K562 (cell line): ENCODE data around the gene ADAMTS7. TPM values are rescaled to one million over a fixed set of nuclear protein-coding genes. Genes with fewer than 3 reads are reported as not detected.
A peak's percentile ranks its signal among the peaks of the same experiment; 100 is the strongest.
"Not testable (repeated sequence)": the region's sequence is repeated elsewhere in the genome, so short reads cannot be mapped to it uniquely, and the experiment has no call there.

Source experiments
- ATAC-seq: fragments of 200-7000 bp; cut with Tn5 transposase; 3 replicates; pipeline ENCODE4 v1.9.1; 2020; ENCODE audit warnings: moderate library complexity
- BruUV-seq: library from RNA; stranded (reverse); fragments of 400-500 nt; replicated peaks from 2 replicates; lab custom pipeline; 2021; lab: Mats Ljungman, UMichigan
- CTCF ChIA-PET: fragments of 300-600 bp; formaldehyde crosslinking; extraction: SDS; loops from one replicate; lab custom pipeline; 2021; ENCODE audit warnings: low intra/inter-chr PET ratio; lab: Yijun Ruan, JAX
- POLR2A ChIA-PET: fragments of 300-600, 350-650 bp; sonication (Branson Sonifier 250); formaldehyde crosslinking; extraction: SDS; loops from one replicate; lab custom pipeline; 2021; ENCODE audit warnings: antibody characterized with exemption, inconsistent platforms; lab: Yijun Ruan, JAX
- DNase-seq, 4 experiments: peaks; one replicate each; pipeline versions ENCODE4 v3.0.0 to v3.0.0-alpha.2; 2011 to 2018; ENCODE audit warnings: low spot score in 3 of 4, mixed read lengths in 3 of 4; ENCODE audit errors: extremely low read depth in 1 of 4
- FAIRE-seq: peaks from 2 replicates; lab custom pipeline; 2011; peaks lifted over from hg19 to GRCh38; lab: Jason Lieb, UNC
- H2AFZ ChIP-seq: 2 replicates; pipeline ENCODE4 v1.6.0; 2011; ENCODE audit warnings: low read depth, low read length, control low read depth, inconsistent platforms
- H3K27ac ChIP-seq: fragments of 200-600 bp; 3 replicates; pipeline ENCODE4 v1.8.0; 2011; ENCODE audit warnings: low read depth, mild to moderate bottlenecking, control low read depth, inconsistent platforms, low read length, moderate library complexity, mixed read lengths; ENCODE audit errors: extremely low read depth
- H3K27me3 ChIP-seq, 2 experiments: fragments of 300-600 bp in 1 of 2; 2 replicates in 1 of 2; 3 replicates in 1 of 2; pipeline versions ENCODE4 v1.6.0 to v1.8.0; 2011; ENCODE audit warnings: inconsistent platforms in 2 of 2, low read length in 2 of 2, mild to moderate bottlenecking in 1 of 2, mixed read lengths in 1 of 2, moderate library complexity in 1 of 2; ENCODE audit not compliant: control insufficient read depth in 2 of 2, insufficient read depth in 2 of 2
- H3K36me3 ChIP-seq: fragments of 300-600 bp; 3 replicates; pipeline ENCODE4 v1.8.0; 2011; ENCODE audit warnings: mild to moderate bottlenecking, low read length, inconsistent platforms; ENCODE audit not compliant: control insufficient read depth, insufficient read depth
- H3K4me1 ChIP-seq, 2 experiments: fragments of 200-600 bp in 1 of 2; replicated peaks in 1 of 2; 2 replicates in 1 of 2; 3 replicates in 1 of 2; pipeline versions ENCODE4 v1.5.1 to v1.8.0; 2011; ENCODE audit warnings: inconsistent platforms in 2 of 2, low read length in 2 of 2, mild to moderate bottlenecking in 1 of 2, mixed read lengths in 1 of 2, moderate library complexity in 1 of 2; ENCODE audit not compliant: control insufficient read depth in 2 of 2, insufficient read depth in 2 of 2
- H3K4me2 ChIP-seq: 2 replicates; pipeline ENCODE4 v1.6.1; 2011; ENCODE audit warnings: low read length, control low read depth, inconsistent platforms, mixed read lengths; ENCODE audit not compliant: insufficient read depth
- H3K4me3 ChIP-seq: fragments of 200-600 bp; sonication (generic), shearing (Covaris generic); 2 replicates; pipeline ENCODE4 v1.5.1; 2016; ENCODE audit warnings: control low read depth, inconsistent platforms
- H3K79me2 ChIP-seq: fragments of 200-600 bp; 3 replicates; pipeline ENCODE4 v1.8.0; 2011; ENCODE audit warnings: low read length, inconsistent platforms; ENCODE audit not compliant: control insufficient read depth, insufficient read depth
- H3K9ac ChIP-seq, 2 experiments: 2 replicates each; pipeline versions ENCODE4 v1.6.0 to v1.6.1; 2011; ENCODE audit warnings: low read depth in 2 of 2, low read length in 2 of 2, control low read depth in 1 of 2, inconsistent platforms in 1 of 2, mild to moderate bottlenecking in 1 of 2, mixed read lengths in 1 of 2; ENCODE audit not compliant: insufficient read depth in 1 of 2
- H3K9me1 ChIP-seq: one replicate; pipeline ENCODE4 v1.6.0; 2011; ENCODE audit warnings: inconsistent platforms, mild to moderate bottlenecking, low read length, moderate library complexity; ENCODE audit not compliant: control insufficient read depth, insufficient read depth
- H3K9me3 ChIP-seq: replicated peaks from 2 replicates; pipeline ENCODE4 v1.5.1; 2011; ENCODE audit warnings: low read depth, low read length, inconsistent platforms; ENCODE audit not compliant: control insufficient read depth, insufficient read depth
- H4K20me1 ChIP-seq: replicated peaks from 2 replicates; pipeline ENCODE4 v1.6.1; 2011; ENCODE audit warnings: low read length, inconsistent platforms, mixed read lengths; ENCODE audit not compliant: control insufficient read depth, insufficient read depth
- ETV1 ChIP-seq: fragments of 450-650 bp; conservative IDR thresholded peaks from 2 replicates; pipeline ENCODE4 v1.6.1; 2016; ENCODE audit warnings: missing genetic modification characterization, control low read depth, low read depth, missing compliant biosample characterization
- GABPA ChIP-seq: fragments of 200-800 bp; sonication (Bioruptor generic); conservative IDR thresholded peaks from 2 replicates; pipeline ENCODE4 v1.6.1; 2016; ENCODE audit warnings: low read depth, missing genetic modification characterization, missing compliant biosample characterization
- NRF1 ChIP-seq, 2 experiments: fragments of 450-650 bp; IDR thresholded peaks in 1 of 2; conservative IDR thresholded peaks in 1 of 2; 2 replicates each; pipeline ENCODE4 v1.6.1; 2014; ENCODE audit warnings: mild to moderate bottlenecking in 2 of 2
- WGBS: fragments of 100-300 bp; shearing (Covaris generic); methylation state at CpG from one replicate; pipeline ENCODE4 v1.1.6; 2016; ENCODE audit warnings: low coverage, mixed read lengths; ENCODE audit not compliant: insufficient coverage; ENCODE audit errors: missing lambda C conversion rate; 5-methylcytosine and 5-hydroxymethylcytosine counted together
- in situ Hi-C: fragments of 300-500 bp; cut with MboI; formaldehyde crosslinking; loops from 4 replicates; pipeline ENCODE4 v1.15.0; 2018; ENCODE audit warnings: inconsistent platforms, mixed read lengths
- intact Hi-C: fragments of 100-400 bp; cut with micrococcal nuclease; formaldehyde crosslinking; loops from 2 replicates; pipeline ENCODE4 v1.14.2; 2022
- polyA plus RNA-seq, 8 experiments: library from polyadenylated mRNA; depleted of rRNA in 4 of 8; stranded (reverse) in 5 of 8; unstranded in 3 of 8; fragments of >200 nt; fragmentation: Nextera tagmentation in 2 of 8; fragmentation: Illumina TruSeq in 1 of 8; extraction: Ambion mirVana in 2 of 8; extraction: Trizol in 1 of 8; gene quantifications; 2 replicates each; pipeline versions ENCODE4 v1.2.1 to v1.2.3, GENCODE V29; 2011 to 2014; ENCODE audit warnings: inconsistent platforms in 1 of 8, missing spikeins in 1 of 8
- total RNA-seq, 7 experiments: library from RNA; depleted of rRNA in 6 of 7; stranded (reverse); fragments of >200 nt in 6 of 7; fragmentation: Illumina TruSeq in 2 of 7; extraction: Trizol in 2 of 7; gene quantifications; 2 replicates each; pipeline versions ENCODE4 v1.2.1 to v1.2.3, GENCODE V29; 2011 to 2021; ENCODE audit warnings: low replicate concordance in 1 of 7
- TF ChIP-seq, protein P1 (sequence below), 3 experiments: fragments of 200-800 bp in 1 of 3; fragments of 250-450 bp in 1 of 3; fragments of 450-650 bp in 1 of 3; sonication (Bioruptor Pico) in 1 of 3; sonication (Bioruptor generic) in 1 of 3; formaldehyde crosslinking in 1 of 3; IDR thresholded peaks; 2 replicates each; pipeline versions ENCODE4 v1.6.1 to v1.8.0; 2016 to 2022; ENCODE audit warnings: mild to moderate bottlenecking in 2 of 3, missing genetic modification characterization in 2 of 3, missing compliant biosample characterization in 1 of 3, moderate library complexity in 1 of 3

ADAMTS7 gene
- total and polyA plus RNA-seq, 9 of the 15 experiments (the other 6 are each of a cell fraction or from before 2014, with no cell fraction given), result 0.05 to 0.07 TPM; not detected in 7

DNA sequence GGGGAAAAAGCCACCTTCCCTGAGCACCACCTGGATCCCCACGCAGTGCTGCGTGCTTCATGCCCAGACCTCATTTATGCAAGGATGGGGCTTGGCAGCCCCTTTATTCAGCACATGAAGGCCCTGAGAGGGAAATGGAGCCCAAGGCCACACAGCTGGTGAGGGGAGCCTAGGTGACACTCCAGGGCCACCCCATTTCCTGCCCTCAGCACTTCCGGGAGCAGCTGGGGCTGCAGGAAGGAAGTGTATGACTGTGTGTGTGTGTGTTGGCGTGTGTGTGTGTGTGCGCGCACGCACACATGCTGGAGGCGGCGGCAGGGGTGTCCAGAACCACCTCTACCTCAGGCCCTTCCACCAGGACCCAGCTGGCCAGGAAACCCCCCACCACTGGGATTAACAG, 49.8 kb downstream of the ADAMTS7 start:
- BruUV-seq, H3K4me3 ChIP-seq, H3K9me3 ChIP-seq, H3K36me3 ChIP-seq, H3K9ac ChIP-seq, H3K79me2 ChIP-seq, POLR2A ChIA-PET: not testable (repeated sequence)
- TF ChIP-seq, protein P1, sequence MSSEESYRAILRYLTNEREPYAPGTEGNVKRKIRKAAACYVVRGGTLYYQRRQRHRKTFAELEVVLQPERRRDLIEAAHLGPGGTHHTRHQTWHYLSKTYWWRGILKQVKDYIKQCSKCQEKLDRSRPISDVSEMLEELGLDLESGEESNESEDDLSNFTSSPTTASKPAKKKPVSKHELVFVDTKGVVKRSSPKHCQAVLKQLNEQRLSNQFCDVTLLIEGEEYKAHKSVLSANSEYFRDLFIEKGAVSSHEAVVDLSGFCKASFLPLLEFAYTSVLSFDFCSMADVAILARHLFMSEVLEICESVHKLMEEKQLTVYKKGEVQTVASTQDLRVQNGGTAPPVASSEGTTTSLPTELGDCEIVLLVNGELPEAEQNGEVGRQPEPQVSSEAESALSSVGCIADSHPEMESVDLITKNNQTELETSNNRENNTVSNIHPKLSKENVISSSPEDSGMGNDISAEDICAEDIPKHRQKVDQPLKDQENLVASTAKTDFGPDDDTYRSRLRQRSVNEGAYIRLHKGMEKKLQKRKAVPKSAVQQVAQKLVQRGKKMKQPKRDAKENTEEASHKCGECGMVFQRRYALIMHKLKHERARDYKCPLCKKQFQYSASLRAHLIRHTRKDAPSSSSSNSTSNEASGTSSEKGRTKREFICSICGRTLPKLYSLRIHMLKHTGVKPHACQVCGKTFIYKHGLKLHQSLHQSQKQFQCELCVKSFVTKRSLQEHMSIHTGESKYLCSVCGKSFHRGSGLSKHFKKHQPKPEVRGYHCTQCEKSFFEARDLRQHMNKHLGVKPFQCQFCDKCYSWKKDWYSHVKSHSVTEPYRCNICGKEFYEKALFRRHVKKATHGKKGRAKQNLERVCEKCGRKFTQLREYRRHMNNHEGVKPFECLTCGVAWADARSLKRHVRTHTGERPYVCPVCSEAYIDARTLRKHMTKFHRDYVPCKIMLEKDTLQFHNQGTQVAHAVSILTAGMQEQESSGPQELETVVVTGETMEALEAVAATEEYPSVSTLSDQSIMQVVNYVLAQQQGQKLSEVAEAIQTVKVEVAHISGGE (CRISPR knock-in tag; IDR thresholded peaks at IDR 0.05), result peak in 1 of 3 experiments; percentile 48; a peak in 1 of 6 replicates
- TF ChIP-seq GABPA (tag), result peak; percentile 79
- peak; percentile 59 for TF ChIP-seq ETV1
- TF ChIP-seq NRF1 (conservative IDR thresholded peaks at IDR 0.05 in 1 of 2, IDR thresholded peaks at IDR 0.05 in 1 of 2), result peak; percentile 12 to 43; a peak in 1 of 4 replicates
- TF ChIP-seq, all 486 proteins: peak for 4; not testable (repeated sequence) for 482
- ATAC-seq, result peak; percentile 19; the same call in 2 of the 3 replicates
- DNase-seq, H3K27ac ChIP-seq, FAIRE-seq, CTCF ChIA-PET, H2AFZ ChIP-seq, H3K9me1 ChIP-seq, intact Hi-C loops, H3K4me2 ChIP-seq, H4K20me1 ChIP-seq: not testable (repeated sequence)
- in situ Hi-C loops, result loop anchor here (5.0 kb wide), 1 partner anchor 769 kb away; no protein-coding TSS in a partner anchor
- 42% methylated on average over 9 of the region's 9 CpGs for WGBS
- Histone ChIP-seq H3K27me3 (peaks cover 2 to 24% of the 10 kb centered on the region in 2 experiments; a peak in 2 of 5 replicates), H3K4me1 (peaks cover 0 to 22% of the 10 kb centered on the region in 2 experiments; a peak in 1 of 5 replicates)
